ENCODE measurements around the gene RBL2.
"Not testable (repeated sequence)": the region's sequence is repeated elsewhere in the genome, so short reads cannot be mapped to it uniquely, and the experiment has no call there.

DNA sequence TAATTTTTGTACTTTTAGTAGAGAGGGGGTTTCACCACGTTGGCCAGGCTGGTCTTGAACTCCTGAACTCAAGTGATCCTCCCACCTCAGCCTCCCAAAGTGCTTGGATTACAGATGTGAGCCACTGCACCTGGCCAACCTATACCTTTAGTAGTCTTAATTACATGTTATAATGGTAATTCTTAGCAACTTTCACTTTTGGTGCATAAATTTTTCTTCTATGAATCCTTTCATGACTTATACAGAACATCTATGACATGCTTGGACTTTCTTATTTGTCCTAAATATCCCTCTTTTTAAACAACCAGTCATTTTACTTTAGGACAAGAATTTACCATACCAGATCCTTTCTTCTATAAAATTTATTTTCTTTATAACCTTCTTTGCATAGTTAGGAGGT is 10.3 kb upstream of the RBL2 start:
- TF ChIP-seq POLR2A (IDR thresholded peaks at IDR 0.05): not testable (repeated sequence)
- TF ChIP-seq, protein P1, sequence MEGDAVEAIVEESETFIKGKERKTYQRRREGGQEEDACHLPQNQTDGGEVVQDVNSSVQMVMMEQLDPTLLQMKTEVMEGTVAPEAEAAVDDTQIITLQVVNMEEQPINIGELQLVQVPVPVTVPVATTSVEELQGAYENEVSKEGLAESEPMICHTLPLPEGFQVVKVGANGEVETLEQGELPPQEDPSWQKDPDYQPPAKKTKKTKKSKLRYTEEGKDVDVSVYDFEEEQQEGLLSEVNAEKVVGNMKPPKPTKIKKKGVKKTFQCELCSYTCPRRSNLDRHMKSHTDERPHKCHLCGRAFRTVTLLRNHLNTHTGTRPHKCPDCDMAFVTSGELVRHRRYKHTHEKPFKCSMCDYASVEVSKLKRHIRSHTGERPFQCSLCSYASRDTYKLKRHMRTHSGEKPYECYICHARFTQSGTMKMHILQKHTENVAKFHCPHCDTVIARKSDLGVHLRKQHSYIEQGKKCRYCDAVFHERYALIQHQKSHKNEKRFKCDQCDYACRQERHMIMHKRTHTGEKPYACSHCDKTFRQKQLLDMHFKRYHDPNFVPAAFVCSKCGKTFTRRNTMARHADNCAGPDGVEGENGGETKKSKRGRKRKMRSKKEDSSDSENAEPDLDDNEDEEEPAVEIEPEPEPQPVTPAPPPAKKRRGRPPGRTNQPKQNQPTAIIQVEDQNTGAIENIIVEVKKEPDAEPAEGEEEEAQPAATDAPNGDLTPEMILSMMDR (IDR thresholded peaks at IDR 0.05): not testable (repeated sequence)
